Large intestine (tissue), 3 donors: ENCODE data around the gene ZNF512B. TPM values are rescaled to one million over a fixed set of nuclear protein-coding genes. Genes with fewer than 3 reads are reported as not detected.
"Not testable (repeated sequence)": the region's sequence is repeated elsewhere in the genome, so short reads cannot be mapped to it uniquely, and the experiment has no call there.

ENCODE experiments used
- DNase-seq, 2 donors: peaks; one replicate each; pipeline versions ENCODE4 v3.0.0 to v3.0.0-alpha.2; 2013
- H3K27ac ChIP-seq: one replicate; pipeline ENCODE4 v1.5.1; 2013; ENCODE audit warnings: low read length
- H3K27me3 ChIP-seq: 2 replicates; pipeline ENCODE4 v1.6.1; 2013; ENCODE audit warnings: low read length; ENCODE audit not compliant: control insufficient read depth, insufficient read depth
- H3K36me3 ChIP-seq: 2 replicates; pipeline ENCODE4 v1.6.1; 2013; ENCODE audit warnings: low read length; ENCODE audit not compliant: control insufficient read depth, insufficient read depth
- H3K4me1 ChIP-seq: one replicate; pipeline ENCODE4 v1.6.1; 2013; ENCODE audit warnings: low read length; ENCODE audit not compliant: control insufficient read depth, insufficient read depth
- H3K4me3 ChIP-seq: one replicate; pipeline ENCODE4 v1.5.1; 2013; ENCODE audit warnings: low read length
- H3K9me3 ChIP-seq: one replicate; pipeline ENCODE4 v1.6.1; 2013; ENCODE audit warnings: mild to moderate bottlenecking, low read depth, low read length, moderate library complexity; ENCODE audit not compliant: control insufficient read depth
- WGBS: methylation state at CpG from one replicate; pipeline ENCODE4 v1.1.5; 2013; ENCODE audit warnings: low lambda C conversion rate; ENCODE audit not compliant: insufficient coverage; 5-methylcytosine and 5-hydroxymethylcytosine counted together
- polyA plus RNA-seq: library from polyadenylated mRNA; unstranded; fragments of 120-200 nt; gene quantifications from one replicate; pipeline ENCODE4 v1.2.1, GENCODE V29; 2013

ZNF512B gene
- polyA plus RNA-seq, 1 donor, result 8.1 TPM

- H3K4me1 ChIP-seq, result peaks cover 2% of the 10 kb centered on the region
- no peak overlapping the region for H3K27ac ChIP-seq
- peaks cover 34% of the 10 kb centered on the region for H3K9me3 ChIP-seq
- peaks cover 33% of the 10 kb centered on the region for H3K36me3 ChIP-seq
- no peak overlapping the region for H3K4me3 ChIP-seq
- DNase-seq, result no peak
- no peaks in the 10 kb centered on the region for H3K27me3 ChIP-seq
- WGBS, result no CpG with 5 or more reads among the region's 26 CpGs
Measured at GRCh38 chr20:63961664-63962425, 7.9 kb downstream of the ZNF512B start.

DNA sequence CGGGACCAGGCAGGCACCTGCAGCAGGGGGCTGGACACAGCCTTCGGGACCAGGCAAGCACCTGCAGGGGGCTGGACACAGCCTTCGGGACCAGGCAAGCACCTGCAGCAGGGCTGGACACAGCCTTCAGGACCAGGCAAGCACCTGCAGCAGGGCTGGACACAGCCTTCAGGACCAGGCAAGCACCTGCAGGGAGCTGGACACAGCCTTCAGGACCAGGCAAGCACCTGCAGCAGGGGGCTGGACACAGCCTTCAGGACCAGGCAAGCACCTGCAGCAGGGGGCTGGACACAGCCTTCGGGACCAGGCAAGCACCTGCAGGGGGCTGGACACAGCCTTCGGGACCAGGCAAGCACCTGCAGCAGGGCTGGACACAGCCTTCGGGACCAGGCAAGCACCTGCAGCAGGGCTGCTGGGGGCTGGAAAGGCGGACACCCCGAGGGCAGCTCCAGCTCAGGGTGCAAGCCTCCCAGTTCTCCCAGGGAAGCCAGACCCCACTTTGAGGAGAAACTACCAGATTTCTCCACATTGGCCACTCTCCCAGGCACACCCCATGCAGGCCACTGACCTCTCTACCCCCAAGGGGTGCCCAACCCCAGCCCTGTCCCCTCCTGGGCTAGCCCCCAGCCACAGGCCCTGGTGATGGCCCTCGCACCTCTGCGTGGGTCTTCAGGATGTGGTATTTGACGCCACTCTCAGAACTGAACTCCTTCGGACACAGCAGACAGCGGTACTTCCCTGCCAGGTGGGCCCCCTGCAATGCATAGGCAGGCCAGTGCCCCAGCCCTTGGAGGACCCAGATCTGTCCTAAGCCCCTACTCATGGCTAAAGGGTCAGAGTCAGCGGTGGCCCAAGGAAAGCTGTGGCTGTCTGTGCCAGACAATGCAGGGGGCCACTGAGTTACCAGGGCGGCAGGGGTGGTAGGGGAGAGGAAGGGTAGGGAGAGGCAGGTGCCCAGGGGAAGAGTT is 8.8 kb downstream of the ZNF512B start:
- not testable (repeated sequence) for H3K27ac ChIP-seq, H3K27me3 ChIP-seq, DNase-seq, H3K4me3 ChIP-seq, H3K4me1 ChIP-seq
- WGBS, result no CpG with 5 or more reads among the region's 15 CpGs
- peaks cover 25% of the 10 kb centered on the region for H3K9me3 ChIP-seq
- H3K36me3 ChIP-seq, result peaks cover 25% of the 10 kb centered on the region

- Histone ChIP-seq H3K27ac (no peak overlapping the region), H3K4me3 (no peak overlapping the region), H3K4me1 (peaks cover 7% of the 10 kb centered on the region), H3K27me3 (no peaks in the 10 kb centered on the region), H3K9me3 (peaks cover 24% of the 10 kb centered on the region), H3K36me3 (peaks cover 25% of the 10 kb centered on the region)
- no peak for DNase-seq
- no CpG with 5 or more reads among the region's 17 CpGs for WGBS
Measured at GRCh38 chr20:63959699-63960075, 10.0 kb downstream of the ZNF512B start.

DNA sequence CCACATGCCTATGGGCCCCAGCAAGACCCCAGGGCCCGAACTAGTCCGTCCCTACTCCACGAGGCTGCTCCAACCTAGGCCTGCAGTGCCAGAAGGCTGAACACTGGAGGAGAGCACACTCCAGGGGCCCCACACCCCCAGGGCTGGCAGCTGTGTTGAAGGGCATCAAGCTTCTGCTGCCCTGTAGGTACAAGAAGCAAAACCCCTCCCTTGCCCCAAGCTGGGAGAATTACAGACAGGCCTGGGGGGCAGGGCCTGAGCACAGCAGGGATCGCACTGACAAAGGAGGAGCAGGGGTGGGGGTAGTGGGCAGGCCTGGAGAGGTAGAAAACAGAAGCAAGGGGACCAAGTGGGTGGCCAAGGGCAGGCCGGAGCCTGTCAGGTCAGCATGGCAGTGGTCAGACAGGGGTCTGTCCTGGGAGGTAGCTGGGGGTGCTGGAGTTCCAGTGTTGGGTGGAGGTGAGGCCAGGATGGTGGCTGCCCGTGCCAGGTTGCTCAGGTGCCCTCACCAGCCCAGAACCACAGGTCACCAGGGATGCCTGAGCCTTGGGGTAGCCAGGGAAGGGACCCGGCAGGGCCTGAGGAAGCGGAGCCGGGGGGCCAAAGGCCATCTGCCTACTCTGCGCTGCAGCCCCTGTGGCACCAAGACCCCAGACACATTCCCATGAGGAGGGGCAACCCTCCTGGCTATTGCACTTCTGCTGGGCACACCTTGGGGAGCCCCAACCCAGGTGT is 10.6 kb downstream of the ZNF512B start:
- Histone ChIP-seq H3K27ac (no peak overlapping the region), H3K27me3 (no peaks in the 10 kb centered on the region), H3K4me1 (peaks cover 13% of the 10 kb centered on the region), H3K9me3 (peaks cover 19% of the 10 kb centered on the region), H3K4me3 (no peak overlapping the region), H3K36me3 (peaks cover 25% of the 10 kb centered on the region)
- no peak for DNase-seq
- WGBS, result no CpG with 5 or more reads among the region's 10 CpGs

DNA sequence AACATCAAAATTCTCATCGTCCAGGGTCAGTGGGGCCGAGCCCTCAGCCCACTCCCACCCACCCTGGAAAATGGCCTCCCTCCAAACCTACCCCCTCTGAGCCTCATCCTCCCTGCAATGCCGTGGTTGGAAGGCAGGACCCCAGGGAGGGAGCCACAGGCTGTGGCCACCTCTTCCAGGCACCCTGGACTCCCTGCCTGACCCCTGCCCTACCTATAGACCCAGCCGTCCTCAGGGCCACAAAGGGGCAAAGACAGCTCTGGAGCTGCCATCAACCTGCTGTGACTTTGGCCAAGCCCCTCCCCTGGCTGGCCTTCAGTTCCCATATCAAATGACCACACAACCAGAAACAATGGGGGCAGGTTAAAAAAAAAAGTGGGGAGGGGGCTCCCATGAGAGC is 11.3 kb downstream of the ZNF512B start:
- H3K36me3 ChIP-seq, result peaks cover 20% of the 10 kb centered on the region
- H3K9me3 ChIP-seq, result peaks cover 12% of the 10 kb centered on the region
- H3K27me3 ChIP-seq, result no peaks in the 10 kb centered on the region
- peaks cover 20% of the 10 kb centered on the region for H3K4me1 ChIP-seq
- no peak overlapping the region for H3K27ac ChIP-seq
- no peak overlapping the region for H3K4me3 ChIP-seq
- no CpG with 5 or more reads among the region's 4 CpGs for WGBS
- no peak for DNase-seq

- WGBS, result no CpG with 5 or more reads among the region's 13 CpGs
- H3K27me3 ChIP-seq, result no peaks in the 10 kb centered on the region
- peak overlapping the region; percentile 54 for H3K4me3 ChIP-seq
- H3K27ac ChIP-seq, result peak overlapping the region; percentile 83
- peaks cover 20% of the 10 kb centered on the region for H3K4me1 ChIP-seq
- peak; percentile 77 to 92 for DNase-seq
- peaks cover 6% of the 10 kb centered on the region for H3K9me3 ChIP-seq
- peaks cover 18% of the 10 kb centered on the region for H3K36me3 ChIP-seq
Measured at GRCh38 chr20:63957690-63958441, 11.9 kb downstream of the ZNF512B start.

DNA sequence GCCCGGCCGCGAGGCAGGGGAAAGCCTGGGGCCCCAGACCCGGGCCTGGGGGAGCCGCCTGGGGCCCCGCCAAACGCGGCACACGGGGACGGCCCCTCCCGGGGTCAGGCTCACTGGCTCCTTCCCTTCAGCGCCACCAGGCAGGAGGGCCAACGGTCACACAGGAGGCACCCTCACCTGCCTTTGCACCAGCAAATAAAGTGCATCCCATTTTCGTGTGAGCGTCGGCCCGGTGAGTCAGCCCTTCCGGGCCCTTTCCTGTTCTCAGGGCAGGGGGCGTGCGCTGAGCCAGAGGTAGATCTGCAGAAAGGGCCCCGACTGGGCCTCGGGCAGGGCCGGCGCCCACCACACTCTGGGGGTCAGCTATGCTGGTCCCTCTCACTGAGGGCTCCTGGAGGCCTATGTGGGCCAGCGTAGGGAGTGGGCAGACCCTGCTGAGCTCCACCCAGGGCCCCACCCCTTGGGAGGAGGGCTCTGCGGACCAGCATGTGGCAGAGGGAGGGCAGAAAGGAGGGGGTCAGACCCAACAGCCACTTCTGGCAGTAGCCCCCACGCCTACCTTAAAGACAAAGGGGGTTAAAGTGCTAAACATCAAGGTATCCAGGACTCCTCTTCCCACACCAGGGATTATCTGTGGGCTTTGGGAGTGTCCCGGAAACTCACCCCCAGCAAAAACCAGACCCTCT is 12.6 kb downstream of the ZNF512B start:
- peak; percentile 72 to 92 for DNase-seq
- WGBS, result no CpG with 5 or more reads among the region's 28 CpGs

DNA sequence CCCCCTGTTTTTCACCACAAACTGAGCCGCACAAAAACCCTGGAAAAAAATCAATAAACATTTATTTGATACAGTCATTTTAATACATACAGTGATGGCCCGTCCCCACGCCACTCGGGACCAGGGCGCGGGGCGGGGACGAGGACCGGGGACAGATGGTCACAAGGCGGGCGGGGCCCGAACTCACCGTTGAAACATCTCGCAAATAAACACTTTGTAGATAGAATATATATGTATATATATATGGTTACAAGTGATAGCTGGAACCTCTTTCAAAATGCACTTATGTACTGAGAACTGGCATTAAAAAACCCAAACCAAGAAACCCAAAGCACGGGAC is 13.1 kb downstream of the ZNF512B start:
- DNase-seq, result no peak
- H3K9me3 ChIP-seq, result no peaks in the 10 kb centered on the region
- peaks cover 15% of the 10 kb centered on the region for H3K36me3 ChIP-seq
- H3K4me1 ChIP-seq, result peaks cover 26% of the 10 kb centered on the region
- peak overlapping the region; percentile 54 for H3K4me3 ChIP-seq
- WGBS, result no CpG with 5 or more reads among the region's 15 CpGs
- no peaks in the 10 kb centered on the region for H3K27me3 ChIP-seq
- peak overlapping the region; percentile 83 for H3K27ac ChIP-seq

More for the DNA sequence above, 12.6 kb downstream of the ZNF512B start:
- peak overlapping the region; percentile 83 for H3K27ac ChIP-seq
- H3K9me3 ChIP-seq, result no peaks in the 10 kb centered on the region
- H3K4me3 ChIP-seq, result peak overlapping the region; percentile 54
- peaks cover 16% of the 10 kb centered on the region for H3K36me3 ChIP-seq
- H3K27me3 ChIP-seq, result no peaks in the 10 kb centered on the region
- peaks cover 21% of the 10 kb centered on the region for H3K4me1 ChIP-seq

DNA sequence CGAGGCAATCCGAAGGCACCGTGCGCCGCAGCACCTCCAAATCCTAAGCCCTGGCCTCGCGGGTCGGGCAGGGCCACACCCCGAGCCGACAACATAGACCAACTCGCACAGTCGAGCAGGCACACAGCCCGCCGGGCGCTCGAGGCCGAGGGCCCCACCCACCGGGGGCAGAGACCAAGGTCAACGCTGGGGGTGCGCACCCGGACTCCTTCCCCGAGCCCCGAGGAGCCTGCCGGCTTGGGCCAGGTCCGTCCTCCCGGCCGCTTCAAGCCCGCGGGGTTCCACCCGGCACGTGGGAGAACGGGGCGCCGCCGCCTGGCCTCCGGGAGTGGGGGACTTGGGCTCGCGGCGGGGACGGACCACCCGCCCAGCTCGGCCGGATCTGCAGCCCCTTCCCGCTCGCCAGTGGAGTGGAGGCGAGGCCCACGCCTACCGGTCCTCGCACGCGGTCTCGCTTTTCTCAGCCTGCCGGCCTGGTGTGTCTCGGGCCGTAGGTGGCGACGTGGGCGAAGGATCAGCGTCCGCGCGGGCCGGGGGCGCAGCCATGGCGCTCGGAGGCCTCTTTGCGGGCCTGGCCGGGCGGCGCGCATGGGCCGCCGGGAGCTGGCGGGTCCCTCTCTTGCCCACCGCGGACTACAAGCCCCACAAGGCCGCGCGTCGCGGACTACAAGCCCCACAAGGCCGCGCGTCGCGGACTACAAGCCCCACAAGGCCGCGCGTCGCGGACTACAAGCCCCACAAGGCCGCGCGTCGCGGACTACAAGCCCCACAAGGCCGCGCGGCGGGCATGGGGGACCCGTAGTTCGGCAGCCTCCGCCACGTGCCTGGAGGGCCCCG is 13.7 kb downstream of the ZNF512B start, which contains the start of gene UCKL1:
TSS of gene UCKL1 (minus strand) at position 590 of the 837 bp plus-strand sequence. CDS start at position 546, 44 bp downstream.
- WGBS, result no CpG with 5 or more reads among the region's 105 CpGs
- peak within 1 kb of the TSS; percentile 85 for H3K4me3 ChIP-seq
- peaks cover 13% of the 10 kb centered on the region for H3K36me3 ChIP-seq
- H3K9me3 ChIP-seq, result no peaks in the 10 kb centered on the region
- H3K27me3 ChIP-seq, result no peaks in the 10 kb centered on the region
- peak; percentile 93 to 96 for DNase-seq
- H3K4me1 ChIP-seq, result peaks cover 26% of the 10 kb centered on the region
- peak within 1 kb of the TSS; percentile 83 for H3K27ac ChIP-seq
